Measurements from ENCODE around the gene HELLS. TPM values are rescaled to one million over a fixed set of nuclear protein-coding genes. Genes with fewer than 3 reads are reported as not detected.
"Not testable (repeated sequence)": the region's sequence is repeated elsewhere in the genome, so short reads cannot be mapped to it uniquely, and the experiment has no call there.

HELLS gene
- total and polyA plus RNA-seq, 2 donors from 2014 or later, result 1.6 to 13.5 TPM

- H3K4me1 ChIP-seq (ENCODE audit: control insufficient read depth in 2 of 3, insufficient read depth in 2 of 3, low read depth in 1 of 3, low read length in 3 of 3), result peaks cover 0 to 4% (median 0%) of the 10 kb centered on the region in 3 donors
- H3K9me3 ChIP-seq (ENCODE audit: control insufficient read depth in 2 of 3, insufficient read depth in 1 of 3, low read length in 3 of 3), result no peaks in the 10 kb centered on the region
- TF ChIP-seq CTCF (IDR thresholded peaks at IDR 0.05; ENCODE audit: borderline replicate concordance, extremely low read depth, insufficient read depth), result no peak
- peak overlapping the region; percentile 66 to 79 (median 70) for H3K9ac ChIP-seq (ENCODE audit: low read length in 3 of 3)
- DNase-seq (peak in 3 of 5 donors; percentile 29 to 51 (median 41)), FAIRE-seq (no peak)
- H3K27me3 ChIP-seq (ENCODE audit: control insufficient read depth, insufficient read depth, low read length), result no peaks in the 10 kb centered on the region
- H3K4me3 ChIP-seq (ENCODE audit: low read length in 3 of 3), result peak overlapping the region; percentile 76 to 95 (median 87)
- intact Hi-C loops (cut with DNase I), result no loop called here
- H3K36me3 ChIP-seq (ENCODE audit: control insufficient read depth in 2 of 3, insufficient read depth in 3 of 3, low read length in 3 of 3), result no peaks in the 10 kb centered on the region
- no peak overlapping the region for H3K27ac ChIP-seq (ENCODE audit: low read depth in 2 of 2, low read length in 2 of 2)
Observed at GRCh38 chr10:94546049-94546900, 687 bp downstream of the HELLS start.

- H3K9me3 ChIP-seq (ENCODE audit: control insufficient read depth in 2 of 3, insufficient read depth in 1 of 3, low read length in 3 of 3), result no peaks in the 10 kb centered on the region
- H3K27me3 ChIP-seq (ENCODE audit: control insufficient read depth, insufficient read depth, low read length), result no peaks in the 10 kb centered on the region
- H3K4me1 ChIP-seq (ENCODE audit: control insufficient read depth in 2 of 3, insufficient read depth in 2 of 3, low read depth in 1 of 3, low read length in 3 of 3), result peaks cover 0 to 4% (median 0%) of the 10 kb centered on the region in 3 donors
- FAIRE-seq (no peak), DNase-seq (peak in 1 of 5 donors; percentile 48)
- H3K36me3 ChIP-seq (ENCODE audit: control insufficient read depth in 2 of 3, insufficient read depth in 3 of 3, low read length in 3 of 3), result no peaks in the 10 kb centered on the region
- H3K4me3 ChIP-seq (ENCODE audit: low read length in 3 of 3), result peak overlapping the region in 2 of 3 donors; percentile 2 to 87
- intact Hi-C loops (cut with DNase I), result no loop called here
- H3K9ac ChIP-seq (ENCODE audit: low read length in 3 of 3), result peak overlapping the region in 1 of 3 donors; percentile 70
- TF ChIP-seq CTCF (IDR thresholded peaks at IDR 0.05; ENCODE audit: borderline replicate concordance, extremely low read depth, insufficient read depth), result no peak
- H3K27ac ChIP-seq (ENCODE audit: low read depth in 2 of 2, low read length in 2 of 2), result no peak overlapping the region
Observed at GRCh38 chr10:94546901-94547185, 1.3 kb downstream of the HELLS start.

- no peaks in the 10 kb centered on the region for H3K9me3 ChIP-seq (ENCODE audit: control insufficient read depth in 2 of 3, insufficient read depth in 1 of 3, low read length in 3 of 3)
- H3K9ac ChIP-seq (ENCODE audit: low read length in 3 of 3), result no peak overlapping the region
- peaks cover 0 to 4% (median 0%) of the 10 kb centered on the region in 3 donors for H3K4me1 ChIP-seq (ENCODE audit: control insufficient read depth in 2 of 3, insufficient read depth in 2 of 3, low read depth in 1 of 3, low read length in 3 of 3)
- no peaks in the 10 kb centered on the region for H3K36me3 ChIP-seq (ENCODE audit: control insufficient read depth in 2 of 3, insufficient read depth in 3 of 3, low read length in 3 of 3)
- H3K4me3 ChIP-seq (ENCODE audit: low read length in 3 of 3), result no peak overlapping the region
- FAIRE-seq (no peak), DNase-seq (peak in 2 of 5 donors; percentile 6 to 7)
- intact Hi-C loops (cut with DNase I), result no loop called here
- no peaks in the 10 kb centered on the region for H3K27me3 ChIP-seq (ENCODE audit: control insufficient read depth, insufficient read depth, low read length)
- no peak overlapping the region for H3K27ac ChIP-seq (ENCODE audit: low read depth in 2 of 2, low read length in 2 of 2)
- TF ChIP-seq CTCF (IDR thresholded peaks at IDR 0.05; ENCODE audit: borderline replicate concordance, extremely low read depth, insufficient read depth), result no peak
Observed at GRCh38 chr10:94549221-94549620, 3.6 kb downstream of the HELLS start.

- H3K9me3 ChIP-seq (ENCODE audit: control insufficient read depth in 2 of 3, insufficient read depth in 1 of 3, low read length in 3 of 3); H3K4me3 ChIP-seq (ENCODE audit: low read length in 3 of 3); H3K27me3 ChIP-seq (ENCODE audit: control insufficient read depth, insufficient read depth, low read length); H3K36me3 ChIP-seq (ENCODE audit: control insufficient read depth in 2 of 3, insufficient read depth in 3 of 3, low read length in 3 of 3); H3K9ac ChIP-seq (ENCODE audit: low read length in 3 of 3); FAIRE-seq; H3K4me1 ChIP-seq (ENCODE audit: control insufficient read depth in 2 of 3, insufficient read depth in 2 of 3, low read depth in 1 of 3, low read length in 3 of 3); intact Hi-C loops (cut with DNase I); H3K27ac ChIP-seq (ENCODE audit: low read depth in 2 of 2, low read length in 2 of 2): not testable (repeated sequence)
- peak in 2 of 5 donors; percentile 4 to 18 for DNase-seq
Observed at GRCh38 chr10:94567714-94568307, 22.2 kb downstream of the HELLS start.
